Cerebellar nuclear complex (tissue), 1 donor: ENCODE results near the gene NUTM2A.
"Not testable (repeated sequence)": the region's sequence is repeated elsewhere in the genome, so short reads cannot be mapped to it uniquely, and the experiment has no call there.

Source experiments
- DNase-seq, 2 experiments: peaks; one replicate each; lab custom pipeline; 2025; lab: John Stamatoyannopoulos, UW

Gene NUTM2A

GRCh38 chr10:87225148-87225547, at the start of gene NUTM2A:
NUTM2A (plus strand) TSS chr10:87225448; CDS start chr10:87225831, 383 bp downstream.
- DNase-seq: not testable (repeated sequence)

GRCh38 chr10:87177587-87177986, 47.7 kb upstream of the NUTM2A start:
- DNase-seq: not testable (repeated sequence)

- DNase-seq: not testable (repeated sequence)
Observed at GRCh38 chr10:87184421-87184820, 40.8 kb upstream of the NUTM2A start.

- not testable (repeated sequence) for DNase-seq
Observed at GRCh38 chr10:87186016-87186415, 39.2 kb upstream of the NUTM2A start.

- not testable (repeated sequence) for DNase-seq
Observed at GRCh38 chr10:87187573-87187972, 37.7 kb upstream of the NUTM2A start.

- DNase-seq: not testable (repeated sequence)
Observed at GRCh38 chr10:87191841-87192240, 33.4 kb upstream of the NUTM2A start.

GRCh38 chr10:87200924-87201323, 24.3 kb upstream of the NUTM2A start:
- DNase-seq: not testable (repeated sequence)

GRCh38 chr10:87204801-87205200, 20.4 kb upstream of the NUTM2A start:
- not testable (repeated sequence) for DNase-seq

GRCh38 chr10:87206922-87207321, 18.3 kb upstream of the NUTM2A start:
- not testable (repeated sequence) for DNase-seq

- not testable (repeated sequence) for DNase-seq
Observed at GRCh38 chr10:87210309-87210708, 14.9 kb upstream of the NUTM2A start.

- not testable (repeated sequence) for DNase-seq
Observed at GRCh38 chr10:87211848-87212247, 13.4 kb upstream of the NUTM2A start.

GRCh38 chr10:87213150-87213765, 12.0 kb upstream of the NUTM2A start:
- not testable (repeated sequence) for DNase-seq

GRCh38 chr10:87213806-87214205, 11.4 kb upstream of the NUTM2A start:
- not testable (repeated sequence) for DNase-seq

GRCh38 chr10:87216120-87216519, 9.1 kb upstream of the NUTM2A start:
- not testable (repeated sequence) for DNase-seq

GRCh38 chr10:87219370-87219769, 5.9 kb upstream of the NUTM2A start:
- not testable (repeated sequence) for DNase-seq

GRCh38 chr10:87222789-87223188, 2.5 kb upstream of the NUTM2A start:
- not testable (repeated sequence) for DNase-seq

GRCh38 chr10:87228247-87228646, 3.0 kb downstream of the NUTM2A start:
- DNase-seq: not testable (repeated sequence)

GRCh38 chr10:87229211-87229610, 4.0 kb downstream of the NUTM2A start:
- DNase-seq: not testable (repeated sequence)

GRCh38 chr10:87234854-87235253, 9.6 kb downstream of the NUTM2A start:
- DNase-seq: not testable (repeated sequence)

- DNase-seq: not testable (repeated sequence)
Observed at GRCh38 chr10:87237244-87237643, 12.0 kb downstream of the NUTM2A start.

GRCh38 chr10:87239346-87239808, 14.1 kb downstream of the NUTM2A start:
- DNase-seq: not testable (repeated sequence)

- DNase-seq: not testable (repeated sequence)
Observed at GRCh38 chr10:87242192-87242591, 16.9 kb downstream of the NUTM2A start.

- DNase-seq: not testable (repeated sequence)
Observed at GRCh38 chr10:87247335-87247734, 22.1 kb downstream of the NUTM2A start.
